ENCODE data around the gene SYNPR.

DNA sequence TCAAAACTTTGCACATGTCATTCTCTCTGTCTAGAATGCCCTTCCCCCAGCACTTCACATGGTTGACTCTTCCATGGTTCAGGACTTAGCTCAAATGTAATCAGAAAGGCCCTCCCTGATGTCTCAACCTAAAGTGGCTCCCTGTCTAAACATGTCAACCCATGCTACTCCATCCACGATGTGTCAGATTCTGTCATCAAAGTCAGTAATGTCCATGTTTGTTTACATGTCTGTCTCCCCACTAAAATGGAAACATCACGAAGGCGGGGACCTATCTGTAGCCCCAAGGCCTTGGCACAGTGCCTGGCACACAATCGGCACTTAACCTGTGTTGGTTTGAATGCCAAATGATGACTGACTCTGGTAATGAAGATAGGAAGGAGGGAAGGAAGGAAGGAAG, 353.6 kb downstream of the SYNPR start:
- TF ChIP-seq POLR2A (IDR thresholded peaks at IDR 0.05): no peak
- TF ChIP-seq, protein P1, sequence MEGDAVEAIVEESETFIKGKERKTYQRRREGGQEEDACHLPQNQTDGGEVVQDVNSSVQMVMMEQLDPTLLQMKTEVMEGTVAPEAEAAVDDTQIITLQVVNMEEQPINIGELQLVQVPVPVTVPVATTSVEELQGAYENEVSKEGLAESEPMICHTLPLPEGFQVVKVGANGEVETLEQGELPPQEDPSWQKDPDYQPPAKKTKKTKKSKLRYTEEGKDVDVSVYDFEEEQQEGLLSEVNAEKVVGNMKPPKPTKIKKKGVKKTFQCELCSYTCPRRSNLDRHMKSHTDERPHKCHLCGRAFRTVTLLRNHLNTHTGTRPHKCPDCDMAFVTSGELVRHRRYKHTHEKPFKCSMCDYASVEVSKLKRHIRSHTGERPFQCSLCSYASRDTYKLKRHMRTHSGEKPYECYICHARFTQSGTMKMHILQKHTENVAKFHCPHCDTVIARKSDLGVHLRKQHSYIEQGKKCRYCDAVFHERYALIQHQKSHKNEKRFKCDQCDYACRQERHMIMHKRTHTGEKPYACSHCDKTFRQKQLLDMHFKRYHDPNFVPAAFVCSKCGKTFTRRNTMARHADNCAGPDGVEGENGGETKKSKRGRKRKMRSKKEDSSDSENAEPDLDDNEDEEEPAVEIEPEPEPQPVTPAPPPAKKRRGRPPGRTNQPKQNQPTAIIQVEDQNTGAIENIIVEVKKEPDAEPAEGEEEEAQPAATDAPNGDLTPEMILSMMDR (IDR thresholded peaks at IDR 0.05): no peak
